Measurements from ENCODE around the gene CHD2. TPM values are rescaled to one million over a fixed set of nuclear protein-coding genes. Genes with fewer than 3 reads are reported as not detected.

Gene CHD2
- total RNA-seq, 1 experiment from 2014 or later, result 63.3 TPM

DNA sequence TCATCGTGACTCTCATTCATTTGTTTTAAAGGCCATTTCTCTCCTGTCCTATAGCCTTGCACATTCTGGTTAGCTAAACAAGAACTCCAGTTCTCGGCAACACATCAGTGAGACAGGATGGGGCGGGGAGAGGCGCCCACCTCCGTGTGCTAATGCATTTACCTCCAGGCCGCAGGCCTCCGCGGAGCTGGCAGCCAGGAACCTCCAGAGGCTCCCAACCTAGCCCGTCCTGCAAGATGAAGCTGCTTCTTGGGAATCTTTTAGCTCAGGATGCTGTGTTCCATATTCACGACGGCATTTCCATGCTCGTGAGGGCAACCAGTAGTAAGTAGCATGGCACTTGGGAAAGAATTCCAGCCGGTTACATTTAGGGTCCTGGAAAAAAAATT is 141.0 kb downstream of the CHD2 start:
- H4K20me1 ChIP-seq (ENCODE audit: control insufficient read depth, insufficient read depth, insufficient read length), result no peaks in the 10 kb centered on the region

More for the DNA sequence above, 141.0 kb downstream of the CHD2 start:
- H3K36me3 Mint-ChIP-seq (ENCODE audit: insufficient read depth in 1 of 3, low read depth in 3 of 3), result peaks cover 23 to 51% (median 42%) of the 10 kb centered on the region in 3 experiments
- no peak overlapping the region for H2BK12ac ChIP-seq (ENCODE audit: insufficient read length, low read depth, low read length)
- H4K8ac ChIP-seq (replicated peaks; ENCODE audit: insufficient read length, low read depth, low read length), result no peak overlapping the region
- no peaks in the 10 kb centered on the region for H3K79me2 ChIP-seq (ENCODE audit: insufficient read depth, low read length)
- H2BK5ac ChIP-seq (ENCODE audit: insufficient read length, low read length), result no peak overlapping the region
- H3K4me3 Mint-ChIP-seq, result no peak overlapping the region
- H3K56ac ChIP-seq (ENCODE audit: insufficient read length, low read depth, low read length), result no peak overlapping the region
- H3T11ph ChIP-seq (ENCODE audit: low read length), result no peak overlapping the region
- peaks cover 13 to 24% of the 10 kb centered on the region in 2 experiments for H3K4me1 Mint-ChIP-seq
- no peak overlapping the region for H3K4ac ChIP-seq (ENCODE audit: low read depth, low read length)
- H3K27me3 Mint-ChIP-seq (ENCODE audit: low read depth), result peaks cover 1% of the 10 kb centered on the region; the same call in 1 of the 2 replicates
- no peak overlapping the region for H2BK120ac ChIP-seq (ENCODE audit: low read depth, low read length, poor library complexity, severe bottlenecking)
- H3K14ac ChIP-seq (ENCODE audit: insufficient read depth, low read length), result no peak overlapping the region
- no peaks in the 10 kb centered on the region for H3K4me1 ChIP-seq (ENCODE audit: insufficient read depth, low read length)
- no peak overlapping the region for H3K4me2 ChIP-seq (ENCODE audit: insufficient read depth, insufficient read length, low read length)
- H2BK15ac ChIP-seq (ENCODE audit: low read depth, low read length), result no peak overlapping the region
- H4K91ac ChIP-seq (ENCODE audit: insufficient read length, low read depth, low read length), result no peak overlapping the region
- no peak overlapping the region for H3K27ac Mint-ChIP-seq
- no peaks in the 10 kb centered on the region for H3K79me1 ChIP-seq (ENCODE audit: insufficient read depth, low read depth, low read length, poor library complexity, severe bottlenecking)
- H3K27ac ChIP-seq (ENCODE audit: insufficient read length, low read depth, low read length), result no peak overlapping the region
- H3K9me3 Mint-ChIP-seq, result peaks cover 4 to 10% of the 10 kb centered on the region in 2 experiments
- H4K5ac ChIP-seq (ENCODE audit: insufficient read length, low read depth, low read length), result no peak overlapping the region
- H3K18ac ChIP-seq (ENCODE audit: insufficient read length, low read depth, low read length), result no peak overlapping the region
- H3K27me3 ChIP-seq (ENCODE audit: insufficient read depth, low read length), result no peaks in the 10 kb centered on the region
- no peak overlapping the region for H2AFZ ChIP-seq (ENCODE audit: low read length)
- H2BK20ac ChIP-seq (ENCODE audit: low read depth, low read length, poor library complexity, severe bottlenecking), result no peak overlapping the region
- TF ChIP-seq, protein P1, sequence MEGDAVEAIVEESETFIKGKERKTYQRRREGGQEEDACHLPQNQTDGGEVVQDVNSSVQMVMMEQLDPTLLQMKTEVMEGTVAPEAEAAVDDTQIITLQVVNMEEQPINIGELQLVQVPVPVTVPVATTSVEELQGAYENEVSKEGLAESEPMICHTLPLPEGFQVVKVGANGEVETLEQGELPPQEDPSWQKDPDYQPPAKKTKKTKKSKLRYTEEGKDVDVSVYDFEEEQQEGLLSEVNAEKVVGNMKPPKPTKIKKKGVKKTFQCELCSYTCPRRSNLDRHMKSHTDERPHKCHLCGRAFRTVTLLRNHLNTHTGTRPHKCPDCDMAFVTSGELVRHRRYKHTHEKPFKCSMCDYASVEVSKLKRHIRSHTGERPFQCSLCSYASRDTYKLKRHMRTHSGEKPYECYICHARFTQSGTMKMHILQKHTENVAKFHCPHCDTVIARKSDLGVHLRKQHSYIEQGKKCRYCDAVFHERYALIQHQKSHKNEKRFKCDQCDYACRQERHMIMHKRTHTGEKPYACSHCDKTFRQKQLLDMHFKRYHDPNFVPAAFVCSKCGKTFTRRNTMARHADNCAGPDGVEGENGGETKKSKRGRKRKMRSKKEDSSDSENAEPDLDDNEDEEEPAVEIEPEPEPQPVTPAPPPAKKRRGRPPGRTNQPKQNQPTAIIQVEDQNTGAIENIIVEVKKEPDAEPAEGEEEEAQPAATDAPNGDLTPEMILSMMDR (conservative IDR thresholded peaks at IDR 0.05), result no peak
- H3K23ac ChIP-seq (ENCODE audit: insufficient read length, low read depth, low read length), result no peak overlapping the region
- H3K23me2 ChIP-seq (ENCODE audit: insufficient read length, low read depth, low read length, poor library complexity, severe bottlenecking), result no peaks in the 10 kb centered on the region
- H2AK5ac ChIP-seq (ENCODE audit: insufficient read length, low read length), result no peak overlapping the region
- no peak overlapping the region for H3K9ac ChIP-seq (ENCODE audit: extremely low read depth, insufficient read length, low read length)
- no CpG with 5 or more reads among the region's 13 CpGs for WGBS (ENCODE audit: extremely low coverage, insufficient read length, low lambda C conversion rate)
- no peak for DNase-seq
- peaks cover under 1% of the 10 kb centered on the region for H3K9me3 ChIP-seq (ENCODE audit: control insufficient read depth, low read depth, low read length)

Measured in H9 (cell line).